ENCODE measurements around the gene ACYP2.
A peak's percentile ranks its signal among the peaks of the same experiment; 100 is the strongest.

Gene ACYP2

DNA sequence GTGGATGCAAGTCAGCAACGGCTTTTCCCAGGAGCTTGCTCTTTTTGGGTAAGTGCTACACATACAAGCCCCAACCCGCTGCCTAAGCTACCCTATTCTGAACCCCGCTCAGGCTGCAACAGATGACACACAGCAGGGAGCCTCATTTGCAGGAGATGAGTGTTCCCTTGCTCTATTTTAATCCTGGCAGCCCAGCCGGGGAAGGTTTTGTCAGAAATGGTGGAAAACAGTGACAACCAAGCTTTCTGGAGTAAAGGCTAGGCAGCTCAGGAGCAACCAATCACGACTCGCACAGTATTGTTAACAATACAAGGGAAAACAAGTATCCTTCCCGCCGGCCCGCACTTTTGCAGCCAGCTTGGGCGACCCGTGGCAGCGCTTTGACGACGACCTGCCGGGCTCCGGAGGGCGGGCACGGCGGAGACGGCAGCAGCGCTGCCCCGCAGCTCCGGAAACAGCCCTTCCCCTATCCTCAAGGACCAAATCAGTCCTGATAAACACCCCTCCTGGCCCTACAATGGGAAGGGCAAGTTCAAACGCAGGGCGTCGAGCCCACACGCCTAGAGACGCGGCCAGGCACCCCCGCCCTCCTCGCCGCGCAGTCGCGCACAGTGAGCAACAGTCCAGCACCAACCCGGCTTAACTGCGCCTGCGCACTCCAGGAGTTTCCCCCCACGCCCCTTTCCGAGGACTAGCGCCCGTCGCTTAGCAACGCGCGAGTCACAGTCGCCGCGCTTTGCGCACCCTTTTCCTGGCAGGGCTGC is 214.9 kb downstream of the ACYP2 start:
- peak; percentile 92 to 97 for DNase-seq

DNA sequence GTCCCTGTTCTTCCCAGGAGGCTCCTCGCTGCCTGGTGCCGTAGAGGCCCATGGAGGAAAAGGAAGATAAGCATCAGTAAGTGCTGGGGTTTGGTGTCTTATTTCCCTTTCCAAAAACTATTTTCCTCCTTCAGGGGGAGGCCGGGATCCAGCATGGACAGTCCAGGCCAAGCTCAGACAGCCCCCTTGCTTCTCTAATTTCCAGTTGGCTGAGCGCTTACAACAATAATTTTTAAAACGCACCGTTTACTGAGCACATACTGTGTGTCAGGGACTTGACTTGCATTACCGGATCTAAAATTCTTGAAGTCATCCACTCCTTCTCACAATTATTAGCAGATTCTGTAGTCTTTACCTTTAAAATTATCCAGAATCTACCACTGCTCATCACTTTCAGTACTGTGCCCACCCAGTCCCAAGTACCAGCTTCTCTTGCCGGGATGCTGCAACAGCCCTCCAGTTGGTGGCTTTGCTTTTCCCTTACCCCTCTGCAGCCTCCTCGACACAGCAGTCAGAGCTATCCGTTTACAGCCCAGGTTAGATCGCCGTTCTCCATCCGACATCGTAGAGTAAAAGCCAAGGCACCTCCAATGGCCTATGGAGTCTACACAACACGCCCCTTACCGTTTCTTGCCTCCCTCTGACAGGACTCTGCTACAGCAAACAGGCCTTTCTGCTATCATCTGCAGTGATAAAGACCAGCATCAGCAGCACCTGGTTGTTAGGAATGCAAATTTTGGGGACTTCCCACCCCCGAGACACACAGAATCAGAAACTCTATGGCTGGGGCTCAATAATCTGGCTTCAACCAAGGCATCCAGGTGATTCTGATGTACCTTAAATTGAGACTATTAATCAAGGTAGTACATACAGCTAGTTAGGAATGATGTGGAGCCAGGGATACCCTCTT is 215.8 kb downstream of the ACYP2 start:
- no peak for DNase-seq

DNA sequence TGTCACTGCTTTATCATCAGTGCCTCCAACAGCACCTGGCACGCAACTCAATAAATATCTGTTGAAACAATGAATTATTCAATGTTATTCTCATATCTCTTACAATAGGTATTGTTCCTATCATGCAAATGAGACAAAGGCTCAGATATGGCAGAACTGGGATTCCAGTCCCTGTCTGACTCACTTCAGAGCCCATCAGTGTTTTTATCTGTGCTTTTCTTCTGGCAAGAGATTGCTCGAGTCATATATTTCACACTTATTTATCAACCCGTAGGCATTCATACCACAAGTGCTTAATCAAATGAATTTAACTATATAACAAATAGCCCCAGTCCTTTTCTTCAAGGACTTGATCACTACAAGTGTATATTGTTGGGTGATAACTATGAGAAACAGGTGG is 217.0 kb downstream of the ACYP2 start:
- DNase-seq, result no peak

DNA sequence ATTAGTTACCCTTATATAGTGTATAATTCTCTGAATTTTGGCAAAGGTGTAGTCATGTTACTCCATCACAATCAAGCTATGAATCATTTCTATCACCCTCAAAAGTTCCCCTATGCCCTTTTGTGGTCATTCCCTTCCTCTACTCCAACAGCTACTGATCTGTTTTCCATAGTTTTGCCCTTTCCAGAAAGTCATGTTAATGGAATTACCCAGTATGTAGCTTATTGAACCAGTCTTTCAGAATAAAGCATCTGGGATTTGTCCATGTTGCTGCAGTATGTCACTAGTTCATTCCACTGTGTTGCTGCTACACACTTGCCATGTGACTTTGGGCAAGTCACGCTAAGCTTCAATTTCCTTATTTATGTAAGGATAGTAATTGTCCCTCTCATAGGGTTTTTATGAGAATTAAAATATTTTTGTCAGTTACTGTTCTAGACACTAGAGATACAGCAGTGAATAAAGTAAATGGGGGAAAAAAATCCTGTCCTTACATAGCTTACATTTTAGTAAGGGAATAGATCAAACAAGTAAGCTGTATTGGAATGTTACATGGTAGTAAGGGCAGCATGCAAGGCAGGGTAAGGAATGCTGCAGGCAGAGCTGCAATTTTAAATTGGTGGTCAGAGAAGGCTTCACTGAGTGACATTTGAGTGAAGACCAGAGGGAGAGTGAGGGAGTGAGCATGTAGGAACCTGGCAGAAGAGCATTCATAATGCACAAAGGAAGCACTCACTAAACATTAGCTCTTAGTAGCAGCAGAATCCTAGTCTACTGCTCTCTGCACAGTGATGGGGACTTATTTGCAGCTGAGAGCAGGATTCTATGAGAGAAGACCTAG is 220.9 kb downstream of the ACYP2 start:
- DNase-seq, result no peak

DNA sequence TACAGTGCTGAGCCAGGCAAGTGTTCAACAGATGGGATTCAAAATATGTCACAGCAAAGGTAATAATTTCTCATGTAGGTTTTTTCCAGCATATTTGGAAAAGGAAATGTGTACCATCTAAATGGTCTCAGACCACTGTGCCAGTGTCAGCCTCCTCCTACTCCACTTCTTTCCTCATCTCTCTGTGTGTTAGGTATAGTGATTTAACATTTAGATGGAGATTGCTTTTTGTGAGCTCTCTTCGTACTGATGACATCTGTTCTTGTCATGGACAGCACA is 221.5 kb downstream of the ACYP2 start:
- no peak for DNase-seq

DNA sequence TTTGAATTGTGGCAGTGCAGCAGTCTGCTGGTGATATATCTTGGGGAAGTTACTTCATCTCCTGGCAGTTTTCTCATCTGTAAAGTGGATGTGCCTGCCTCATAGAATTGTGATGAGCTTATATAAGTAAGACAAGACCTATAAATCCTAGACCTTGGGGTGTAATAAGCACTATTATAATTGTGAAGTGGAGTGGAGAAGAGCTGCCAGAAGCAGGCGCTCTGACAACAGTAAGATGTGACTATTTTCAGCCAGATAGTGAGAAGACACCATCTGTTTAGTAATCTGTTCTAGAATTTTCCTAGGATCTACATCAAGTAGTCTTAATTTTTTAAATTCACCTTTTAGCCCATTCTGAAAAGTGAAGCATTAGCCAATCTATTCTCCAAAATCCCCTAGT is 226.2 kb downstream of the ACYP2 start:
- DNase-seq, result no peak

DNA sequence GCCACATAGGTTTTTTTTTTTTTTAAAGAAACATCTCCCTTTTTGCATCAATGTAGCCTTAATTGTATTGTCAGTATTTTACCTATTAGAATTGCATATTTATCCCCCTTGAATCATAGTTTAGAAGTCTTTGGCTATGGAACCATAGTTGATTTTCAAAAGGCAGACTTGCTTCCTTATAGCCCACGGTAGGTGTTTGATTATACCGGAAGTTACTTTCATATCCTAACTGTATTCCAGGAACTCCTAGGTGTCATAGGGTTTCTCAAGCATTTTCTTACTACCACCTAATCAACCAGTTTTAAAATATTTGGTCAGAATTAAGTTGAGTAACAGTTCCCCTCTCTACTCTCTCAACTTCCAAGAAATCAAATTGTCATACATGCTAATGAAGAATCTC is 227.2 kb downstream of the ACYP2 start:
- DNase-seq, result no peak

DNA sequence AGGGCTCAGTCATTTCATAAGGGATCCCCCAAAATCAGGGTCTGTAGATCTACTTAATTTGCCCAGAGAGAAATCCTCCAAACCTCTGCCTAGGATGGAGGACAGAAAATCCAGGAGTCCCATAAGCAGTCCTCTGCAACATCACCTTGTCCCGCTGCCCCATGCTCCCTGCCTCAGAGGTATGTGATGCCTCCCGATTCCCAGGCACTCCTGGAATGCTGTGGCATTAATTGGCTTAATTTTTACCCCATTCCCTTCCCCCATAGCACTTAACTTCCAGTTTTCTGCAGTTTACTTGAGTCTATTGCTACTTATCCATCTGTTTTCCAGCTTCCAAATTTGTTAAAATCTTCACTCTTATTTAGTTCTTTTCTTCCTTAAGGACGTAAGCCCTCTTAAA is 232.2 kb downstream of the ACYP2 start:
- no peak for DNase-seq

DNA sequence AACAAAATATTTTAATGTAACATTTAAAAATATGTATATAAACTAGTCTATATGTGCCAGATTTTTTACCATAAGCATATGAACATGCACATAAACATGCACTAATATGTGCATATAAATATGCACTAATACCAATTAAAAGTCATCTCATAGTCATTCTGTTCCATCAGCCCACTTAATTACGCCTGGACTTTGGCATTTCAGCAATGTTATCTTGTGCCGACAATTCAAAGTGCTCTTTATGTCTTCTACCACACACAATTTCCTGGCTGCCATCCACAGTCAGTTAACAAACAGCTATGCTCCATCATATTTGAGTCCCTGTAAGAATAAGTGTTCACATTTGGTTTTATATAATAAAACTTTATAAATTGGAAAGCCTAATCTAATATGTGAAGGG is 233.2 kb downstream of the ACYP2 start:
- DNase-seq, result no peak

DNA sequence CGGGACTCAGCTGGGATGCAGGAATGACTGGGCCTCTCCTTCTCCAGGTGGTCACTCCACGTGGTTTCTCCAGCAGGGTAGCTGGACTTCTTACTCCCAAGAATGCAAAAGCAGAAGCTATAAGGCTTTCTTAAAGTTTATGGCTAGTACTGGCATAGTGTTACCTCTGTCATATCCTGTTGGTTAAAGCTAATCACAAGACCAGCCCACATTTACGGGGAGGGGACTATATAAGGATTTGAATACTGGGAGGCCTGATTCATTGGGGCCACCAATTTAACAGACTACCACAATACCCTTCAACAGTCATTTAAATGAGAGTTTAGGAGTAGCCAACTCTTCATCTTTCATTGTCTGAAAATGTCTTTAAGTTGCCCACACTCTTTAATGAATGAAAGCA is 235.0 kb downstream of the ACYP2 start:
- DNase-seq, result no peak

DNA sequence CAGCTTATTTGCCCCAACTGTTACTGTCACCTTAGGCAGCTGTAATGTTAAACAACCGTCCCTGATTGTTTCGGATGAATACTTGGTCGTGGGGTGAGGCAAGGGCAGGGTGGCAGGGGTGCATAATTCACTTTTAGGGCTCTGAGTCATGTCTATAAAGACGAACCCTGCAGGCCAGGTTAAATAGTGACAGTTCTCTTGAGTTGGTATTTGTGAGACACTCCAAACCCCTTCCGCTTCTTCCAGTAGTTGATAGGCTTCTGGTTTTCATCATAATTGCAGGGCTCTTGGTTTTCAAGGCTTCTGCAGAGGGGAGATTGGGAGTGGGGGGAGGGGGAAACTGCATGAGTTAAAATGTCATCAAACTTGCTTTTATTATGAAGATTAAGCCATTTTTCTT is 237.8 kb downstream of the ACYP2 start:
- no peak for DNase-seq
